ENCODE results near the gene PLPP6. TPM values are rescaled to one million over a fixed set of nuclear protein-coding genes. Genes with fewer than 3 reads are reported as not detected.

The PLPP6 gene
- total RNA-seq, 1 donor from 2014 or later = 8.6 TPM

GRCh38 chr9:4691795-4692194 lies 29.7 kb downstream of the PLPP6 start:
- no peaks in the 10 kb centered on the region for H3K9me3 Mint-ChIP-seq
- H3K4me1 Mint-ChIP-seq = no peaks in the 10 kb centered on the region
- TF ChIP-seq CTCF (conservative IDR thresholded peaks at IDR 0.05) = no peak
- no peak overlapping the region for H3K4me3 Mint-ChIP-seq
- H3K27me3 Mint-ChIP-seq (ENCODE audit: low read depth) = no peaks in the 10 kb centered on the region
- no peak for DNase-seq (ENCODE audit: low read depth, low spot score)
- no peak overlapping the region for H3K27ac Mint-ChIP-seq (ENCODE audit: unreplicated experiment)
- peaks cover 5% of the 10 kb centered on the region for H3K36me3 Mint-ChIP-seq (ENCODE audit: low read depth)

- H3K9me3 Mint-ChIP-seq = no peaks in the 10 kb centered on the region
- no peak for TF ChIP-seq CTCF (conservative IDR thresholded peaks at IDR 0.05)
- peaks cover 4% of the 10 kb centered on the region for H3K36me3 Mint-ChIP-seq (ENCODE audit: low read depth)
- no peak overlapping the region for H3K4me3 Mint-ChIP-seq
- H3K27ac Mint-ChIP-seq (ENCODE audit: unreplicated experiment) = no peak overlapping the region
- H3K4me1 Mint-ChIP-seq = no peaks in the 10 kb centered on the region
- no peak for DNase-seq (ENCODE audit: low read depth, low spot score)
- H3K27me3 Mint-ChIP-seq (ENCODE audit: low read depth) = no peaks in the 10 kb centered on the region
Measured at GRCh38 chr9:4700091-4700490, 38.0 kb downstream of the PLPP6 start.

- Mint-ChIP-seq H3K9me3 (no peaks in the 10 kb centered on the region), H3K27me3 (ENCODE audit: low read depth) (no peaks in the 10 kb centered on the region), H3K36me3 (ENCODE audit: low read depth) (peaks cover 4% of the 10 kb centered on the region), H3K4me3 (no peak overlapping the region), H3K27ac (ENCODE audit: unreplicated experiment) (no peak overlapping the region), H3K4me1 (no peaks in the 10 kb centered on the region)
- no peak for TF ChIP-seq CTCF (conservative IDR thresholded peaks at IDR 0.05)
- DNase-seq (ENCODE audit: low read depth, low spot score) = no peak
Measured at GRCh38 chr9:4700932-4701331, 38.8 kb downstream of the PLPP6 start.

- Mint-ChIP-seq H3K9me3 (no peaks in the 10 kb centered on the region), H3K27ac (ENCODE audit: unreplicated experiment) (no peak overlapping the region), H3K27me3 (ENCODE audit: low read depth) (no peaks in the 10 kb centered on the region), H3K4me1 (no peaks in the 10 kb centered on the region), H3K4me3 (no peak overlapping the region), H3K36me3 (ENCODE audit: low read depth) (peaks cover 7% of the 10 kb centered on the region)
- DNase-seq (ENCODE audit: low read depth, low spot score) = no peak
- TF ChIP-seq CTCF (conservative IDR thresholded peaks at IDR 0.05) = no peak
Measured at GRCh38 chr9:4701526-4701925, 39.4 kb downstream of the PLPP6 start.

- no peak for DNase-seq (ENCODE audit: low read depth, low spot score)
- Mint-ChIP-seq H3K27me3 (ENCODE audit: low read depth) (no peaks in the 10 kb centered on the region), H3K9me3 (no peaks in the 10 kb centered on the region), H3K36me3 (ENCODE audit: low read depth) (peaks cover 12% of the 10 kb centered on the region), H3K27ac (ENCODE audit: unreplicated experiment) (no peak overlapping the region), H3K4me1 (no peaks in the 10 kb centered on the region), H3K4me3 (no peak overlapping the region)
- no peak for TF ChIP-seq CTCF (conservative IDR thresholded peaks at IDR 0.05)
Measured at GRCh38 chr9:4704129-4704528, 42.0 kb downstream of the PLPP6 start.

GRCh38 chr9:4706021-4706420 lies 43.9 kb downstream of the PLPP6 start:
- no peaks in the 10 kb centered on the region for H3K4me1 Mint-ChIP-seq
- H3K27ac Mint-ChIP-seq (ENCODE audit: unreplicated experiment) = no peak overlapping the region
- TF ChIP-seq CTCF (conservative IDR thresholded peaks at IDR 0.05) = no peak
- H3K27me3 Mint-ChIP-seq (ENCODE audit: low read depth) = no peaks in the 10 kb centered on the region
- H3K36me3 Mint-ChIP-seq (ENCODE audit: low read depth) = peaks cover 12% of the 10 kb centered on the region
- H3K9me3 Mint-ChIP-seq = no peaks in the 10 kb centered on the region
- no peak for DNase-seq (ENCODE audit: low read depth, low spot score)
- H3K4me3 Mint-ChIP-seq = no peak overlapping the region
